ENCODE results near the gene ARHGEF38. TPM values are rescaled to one million over a fixed set of nuclear protein-coding genes. Genes with fewer than 3 reads are reported as not detected.
"Not testable (repeated sequence)": the region's sequence is repeated elsewhere in the genome, so short reads cannot be mapped to it uniquely, and the experiment has no call there.

The ARHGEF38 gene
- total RNA-seq, 1 experiment from 2014 or later = not detected

DNA sequence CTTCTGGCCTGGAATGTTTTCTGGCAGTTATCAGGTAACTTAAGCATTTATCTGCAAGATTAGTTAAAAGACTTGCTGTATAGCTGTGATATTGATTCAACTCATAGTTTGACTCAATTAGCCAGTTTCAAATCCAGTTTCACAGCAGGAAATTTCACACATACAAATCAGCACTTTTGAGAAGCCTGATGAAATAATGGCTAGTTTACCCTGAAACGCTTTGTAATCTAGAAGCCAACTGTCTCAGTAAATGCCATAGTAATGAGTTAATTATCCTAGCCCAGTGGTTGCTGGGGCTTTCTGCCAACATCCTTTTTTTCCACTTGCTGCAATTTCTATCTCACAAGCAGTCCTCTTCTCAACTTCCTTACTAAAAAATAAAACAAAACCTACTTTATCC lies 53.1 kb downstream of the ARHGEF38 start:
- peak; percentile 16 for DNase-seq (ENCODE audit: low spot score)

DNA sequence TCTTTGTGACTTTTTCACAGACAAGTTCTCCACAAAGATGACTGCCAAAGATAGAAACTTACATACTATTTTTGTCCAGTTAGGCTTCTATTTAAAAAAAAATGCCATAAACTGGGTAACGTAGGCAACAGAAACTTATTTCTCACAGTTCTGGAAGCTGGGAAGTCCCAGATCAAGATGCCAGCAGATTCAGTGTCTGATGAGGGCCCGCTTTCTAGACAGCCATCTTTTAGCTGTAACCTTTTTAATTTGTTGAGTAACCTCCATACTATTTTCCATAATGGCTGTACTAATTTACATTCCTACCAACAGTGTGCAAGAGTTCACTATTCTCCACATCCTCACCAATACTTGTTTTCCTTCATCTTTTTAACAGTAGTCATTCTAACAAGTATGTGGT lies 55.5 kb downstream of the ARHGEF38 start:
- no peak for DNase-seq (ENCODE audit: low spot score)

DNA sequence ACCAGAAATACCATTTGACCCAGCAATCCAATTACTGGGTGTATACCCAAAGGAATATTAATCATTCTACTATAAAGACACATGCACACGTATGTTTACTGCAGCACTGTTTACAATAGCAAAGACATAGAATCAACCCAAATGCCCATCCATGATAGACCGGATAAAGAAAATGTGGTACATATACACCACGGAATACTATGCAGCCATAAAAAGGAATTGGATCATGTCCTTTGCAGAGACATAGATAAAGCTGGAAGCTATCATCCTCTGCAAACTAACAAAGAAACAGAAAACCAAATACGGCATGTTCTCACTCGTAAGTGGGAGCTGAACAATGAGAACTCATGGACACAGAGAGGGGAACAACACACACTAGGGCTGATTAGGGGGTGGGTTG lies 57.4 kb downstream of the ARHGEF38 start:
- not testable (repeated sequence) for DNase-seq (ENCODE audit: low spot score)

DNA sequence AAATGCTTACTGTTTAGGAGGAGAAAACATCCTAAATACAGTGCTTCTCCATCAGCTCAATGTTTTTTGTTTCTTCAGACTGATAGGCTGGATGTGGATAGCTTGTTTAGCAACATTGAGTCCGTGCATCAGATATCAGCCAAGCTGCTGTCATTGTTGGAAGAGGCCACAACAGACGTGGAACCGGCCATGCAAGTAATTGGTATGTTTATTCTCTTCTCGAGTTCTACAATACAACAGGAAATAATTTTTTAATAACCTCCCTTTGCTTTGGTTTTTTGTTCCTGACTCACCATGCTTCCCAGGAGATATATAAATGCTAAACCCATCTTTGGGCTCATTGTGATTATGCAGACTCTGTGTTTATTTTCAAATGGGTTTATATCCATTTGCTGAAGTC lies 60.9 kb downstream of the ARHGEF38 start:
- no peak for DNase-seq (ENCODE audit: low spot score)

DNA sequence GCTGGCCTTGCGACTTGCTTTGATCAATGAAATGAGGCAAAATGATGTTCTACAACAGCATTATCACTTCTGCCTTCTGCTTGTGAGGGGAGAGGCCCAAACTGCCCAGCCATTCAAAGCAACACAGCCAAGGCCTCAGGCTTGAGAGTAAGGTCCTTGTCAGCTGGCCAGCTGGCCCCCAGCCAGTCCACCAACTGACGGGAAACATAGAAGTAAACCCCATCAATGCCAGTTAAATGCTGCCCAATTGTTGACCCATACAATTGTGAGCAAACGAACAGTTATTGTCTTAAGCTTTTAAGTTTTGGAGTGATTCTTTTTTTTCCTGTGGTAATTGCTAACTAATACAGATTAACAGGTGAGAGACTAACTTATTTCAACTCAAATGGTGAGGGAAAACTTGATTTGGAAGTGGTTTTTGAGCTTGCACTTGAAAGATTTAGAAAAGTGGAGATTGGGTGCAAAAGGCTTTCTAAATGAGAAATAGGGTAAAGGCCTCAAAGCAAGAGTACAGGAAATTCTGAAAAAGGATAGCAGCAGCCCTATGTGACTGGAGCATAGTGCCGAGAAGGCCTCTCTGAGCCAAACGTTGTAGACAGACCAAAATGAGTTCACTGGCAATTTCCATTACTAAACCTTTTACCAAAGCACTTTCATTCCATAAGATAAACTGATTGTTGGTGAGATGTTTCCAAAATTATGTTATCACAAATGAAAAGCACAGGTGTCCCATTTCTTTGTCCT lies 66.9 kb downstream of the ARHGEF38 start:
- peak; percentile 70 for DNase-seq (ENCODE audit: low spot score)

DNA sequence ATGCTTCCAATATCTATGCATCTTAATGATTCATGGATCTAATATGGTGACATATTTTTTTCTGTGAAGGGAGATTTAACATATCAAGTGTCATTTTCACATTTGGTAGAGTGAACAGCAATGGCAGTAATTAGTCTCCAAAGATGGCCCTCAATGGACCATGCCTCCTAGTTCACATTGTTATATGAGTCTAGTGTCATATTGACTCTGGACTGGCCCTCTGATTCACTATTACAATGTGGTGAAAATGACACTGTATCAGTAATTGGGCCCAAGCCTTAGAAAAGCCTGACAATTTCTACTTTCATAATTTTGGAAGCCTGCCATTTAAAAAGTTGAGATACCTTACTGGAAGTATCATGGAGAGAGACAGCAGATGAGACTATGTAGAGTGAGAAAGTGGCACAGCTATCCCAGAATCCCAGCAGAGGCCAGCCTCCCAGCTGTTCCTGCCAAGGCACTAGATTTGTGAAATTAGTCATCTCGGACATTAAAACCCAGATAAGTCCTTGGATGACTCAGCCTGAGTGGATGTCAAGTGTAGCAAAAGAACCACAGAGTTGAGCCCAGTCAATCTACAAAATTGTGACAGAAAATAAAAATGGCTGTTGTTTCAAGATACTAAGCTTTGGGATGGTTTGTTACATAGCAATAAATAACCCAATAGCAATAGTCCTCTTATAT lies 68.4 kb downstream of the ARHGEF38 start:
- peak; percentile 80 for DNase-seq (ENCODE audit: low spot score)

DNA sequence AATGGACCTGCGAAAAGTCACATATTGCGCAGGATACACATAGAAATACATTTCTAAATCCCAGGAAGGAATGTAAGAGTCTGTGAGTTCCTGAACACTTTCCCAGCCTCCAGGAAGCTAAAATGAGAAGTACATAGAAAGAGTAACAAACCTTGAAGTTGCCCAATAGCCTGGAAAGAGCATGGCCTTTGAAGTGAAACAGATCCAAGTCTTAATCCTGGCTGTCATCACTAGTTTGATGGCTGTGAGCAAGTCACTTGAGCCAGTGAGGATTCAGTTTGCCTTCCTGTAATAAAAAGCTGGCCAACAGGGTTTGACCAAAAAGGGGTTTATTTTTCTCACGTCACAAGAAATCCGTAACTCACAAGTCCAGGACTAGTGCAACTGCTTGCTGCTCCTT lies 69.8 kb downstream of the ARHGEF38 start:
- no peak for DNase-seq (ENCODE audit: low spot score)

DNA sequence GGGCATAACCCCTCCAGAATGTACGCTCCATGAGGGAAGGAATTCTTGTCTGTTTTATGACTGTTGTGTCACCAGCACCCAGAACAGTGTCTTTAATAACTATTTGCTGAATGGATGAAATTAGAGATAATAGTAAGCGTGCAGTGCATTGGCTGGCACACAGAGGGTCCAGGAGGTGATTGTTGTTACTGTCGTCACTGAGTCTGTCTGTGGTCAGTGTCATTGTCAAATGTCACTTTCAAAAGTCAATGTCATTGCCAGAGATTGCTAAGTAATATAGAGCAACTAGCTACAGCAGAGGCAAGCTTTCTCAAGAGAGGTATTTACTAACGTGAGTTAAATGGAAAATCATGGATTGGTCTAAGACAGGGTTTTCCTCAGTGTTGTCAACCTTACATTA lies 70.7 kb downstream of the ARHGEF38 start:
- DNase-seq (ENCODE audit: low spot score) = no peak

DNA sequence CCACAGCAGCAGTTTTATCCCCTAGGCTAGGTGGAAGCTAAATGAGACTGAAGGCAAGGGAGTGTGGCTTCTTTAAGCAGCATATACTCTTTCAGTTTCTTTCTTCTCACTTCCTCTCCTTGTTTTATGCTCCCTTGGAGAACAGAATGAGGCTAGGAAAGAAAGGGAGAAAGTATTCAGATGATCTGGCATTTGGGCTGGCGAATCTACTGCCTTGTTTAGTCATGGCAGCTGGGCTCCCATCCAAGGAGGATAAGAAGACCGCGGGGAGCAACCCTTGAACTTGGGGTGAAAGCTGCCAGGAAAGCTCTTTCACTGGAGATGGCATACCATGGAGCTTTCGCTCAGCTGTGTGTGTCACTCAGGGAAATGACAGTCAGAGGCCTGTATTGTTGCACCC lies 72.1 kb downstream of the ARHGEF38 start:
- peak; percentile 53 for DNase-seq (ENCODE audit: low spot score)

DNA sequence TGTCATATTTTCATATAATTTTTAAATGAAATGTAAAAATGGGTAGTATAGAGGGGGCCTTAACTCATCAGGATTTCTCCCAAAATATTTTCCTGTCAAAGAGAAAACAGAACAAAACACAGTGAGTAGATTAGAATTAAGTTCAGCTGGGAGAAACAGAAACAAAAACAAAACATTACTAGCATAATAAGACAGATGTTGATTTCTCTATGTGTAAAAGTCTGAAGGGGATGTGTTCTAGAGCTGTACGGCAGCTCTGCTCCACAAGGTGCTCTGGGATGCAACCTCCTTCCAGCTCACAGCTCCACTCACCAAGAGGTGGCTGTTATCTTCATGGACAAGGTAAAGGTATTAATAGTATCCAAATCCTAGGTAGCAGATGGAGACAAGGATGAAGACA lies 72.8 kb downstream of the ARHGEF38 start:
- no peak for DNase-seq (ENCODE audit: low spot score)

DNA sequence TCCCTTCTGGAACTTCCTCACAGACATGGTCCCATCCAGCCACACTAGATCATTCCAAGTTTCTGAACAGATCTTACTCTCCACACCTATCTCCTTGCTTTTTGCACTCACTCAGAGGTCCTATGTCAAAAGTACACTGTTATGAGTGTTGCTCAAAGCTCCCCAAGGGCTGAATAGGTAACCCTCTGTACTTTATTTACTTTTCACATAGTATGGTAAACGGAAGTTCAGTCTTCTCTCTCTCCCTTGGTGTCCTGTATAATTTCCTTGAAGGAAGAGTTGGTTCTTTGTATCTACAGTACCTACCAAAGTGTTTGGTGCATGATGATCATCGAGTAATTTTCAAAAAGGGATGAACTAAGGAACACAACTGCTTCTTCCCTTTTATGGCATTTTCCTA lies 74.4 kb downstream of the ARHGEF38 start:
- no peak for DNase-seq (ENCODE audit: low spot score)

DNA sequence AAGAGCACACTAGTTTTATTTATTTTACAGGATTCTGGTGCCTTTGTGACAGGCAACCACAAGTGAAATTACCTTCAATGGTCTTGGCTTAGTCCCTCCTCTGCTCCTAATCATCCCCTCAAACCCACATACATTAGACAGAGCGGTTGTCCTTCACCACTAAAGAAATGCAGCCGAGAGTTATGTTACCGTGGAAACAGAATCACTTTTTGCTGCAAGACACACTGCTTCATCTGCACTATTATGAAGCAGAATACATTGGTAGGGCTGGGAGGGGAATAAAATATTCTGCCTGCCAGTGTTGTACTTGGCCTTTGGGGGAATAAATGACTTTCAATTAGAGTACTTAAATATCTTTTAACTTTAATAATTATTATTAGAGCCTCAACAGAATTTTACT lies 75.2 kb downstream of the ARHGEF38 start:
- DNase-seq (ENCODE audit: low spot score) = no peak

DNA sequence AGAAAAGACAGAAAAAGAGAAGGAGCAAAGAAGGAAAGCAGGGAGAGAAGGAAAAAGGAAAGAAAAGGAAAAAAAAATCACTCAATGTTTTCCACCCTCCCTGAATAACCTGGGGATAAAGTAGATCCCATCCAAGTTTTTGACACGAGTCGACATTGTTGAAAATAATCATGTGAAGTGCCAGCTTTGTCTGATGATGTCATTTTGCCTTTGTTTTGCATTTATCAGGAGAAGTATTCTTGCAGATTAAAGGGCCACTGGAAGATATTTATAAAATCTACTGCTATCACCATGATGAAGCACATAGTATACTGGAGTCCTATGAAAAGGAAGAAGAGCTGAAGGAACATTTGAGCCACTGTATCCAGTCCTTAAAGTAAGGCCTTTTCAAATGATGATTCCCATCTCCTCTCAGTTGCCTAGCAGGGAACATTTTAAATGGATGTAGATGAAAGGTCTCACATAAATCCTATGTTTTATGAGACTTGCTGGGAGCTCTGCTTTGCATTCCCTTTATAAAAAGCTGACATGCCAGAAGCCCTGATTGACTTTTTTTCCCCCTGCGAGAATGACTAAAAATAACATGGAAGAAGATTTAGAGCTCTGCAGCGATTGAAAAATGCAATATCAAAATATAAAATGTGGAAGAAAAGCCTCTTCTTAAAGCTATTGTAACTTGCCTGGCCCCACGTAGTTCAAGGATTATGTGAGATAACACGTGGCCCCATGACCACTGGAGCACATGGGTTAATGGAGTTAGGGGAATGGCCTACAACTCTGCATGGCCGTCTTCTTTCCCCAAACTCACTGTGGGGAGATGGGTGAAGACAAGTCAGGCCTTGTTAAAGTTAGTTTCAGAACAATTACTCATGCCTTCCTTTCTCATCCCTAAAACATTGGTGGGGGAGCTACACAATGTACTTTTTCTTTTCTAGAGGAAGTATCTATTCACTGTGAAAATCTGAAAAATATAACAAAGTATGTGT lies 78.5 kb downstream of the ARHGEF38 start:
- DNase-seq (ENCODE audit: low spot score) = no peak

DNA sequence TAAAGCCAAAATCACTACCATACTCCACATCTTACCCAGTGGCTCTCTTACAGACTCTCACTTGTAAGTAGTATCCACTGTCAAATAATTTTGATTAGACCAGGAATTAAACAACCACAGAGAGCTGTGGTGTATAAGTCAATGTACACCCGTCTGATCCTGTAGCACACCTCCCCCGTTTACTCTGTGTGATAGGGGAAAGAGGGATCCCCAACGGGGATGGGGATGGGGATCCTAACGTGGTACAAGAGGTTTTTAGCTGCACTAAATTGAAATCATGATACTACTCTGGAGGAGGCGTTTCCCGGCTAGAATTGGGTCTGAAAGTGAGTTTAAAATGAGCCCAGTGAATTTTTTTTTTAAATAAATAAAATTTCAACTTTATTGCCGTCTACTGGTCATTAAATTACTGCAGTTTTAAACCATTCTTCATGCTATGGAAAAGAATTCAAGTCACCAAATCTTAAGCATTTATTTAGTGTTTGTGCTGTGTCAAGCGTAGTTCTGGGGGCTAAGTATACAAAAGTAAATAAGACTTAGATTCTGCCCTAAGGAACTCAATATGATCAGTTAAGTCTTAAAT lies 79.5 kb downstream of the ARHGEF38 start:
- DNase-seq (ENCODE audit: low spot score) = no peak

DNA sequence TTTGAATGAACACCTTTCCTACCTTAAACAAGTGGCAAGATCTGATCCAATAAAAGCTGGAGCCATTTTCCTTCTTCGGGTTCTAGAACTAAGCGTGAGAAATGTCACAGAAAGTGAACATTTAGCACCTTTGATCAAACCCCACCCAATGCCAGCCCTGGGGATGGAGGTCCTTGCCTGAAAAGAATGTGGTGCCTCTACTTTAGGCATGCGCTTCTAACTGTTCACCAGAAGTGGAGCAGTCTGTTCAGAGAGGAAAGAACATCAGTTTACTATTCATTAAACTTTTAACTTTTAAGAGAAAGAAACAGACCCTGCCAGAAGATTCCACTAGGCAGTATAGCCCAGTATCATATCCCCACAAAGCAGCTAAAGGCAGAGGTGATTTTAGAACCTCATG lies 80.2 kb downstream of the ARHGEF38 start:
- DNase-seq (ENCODE audit: low spot score) = no peak

DNA sequence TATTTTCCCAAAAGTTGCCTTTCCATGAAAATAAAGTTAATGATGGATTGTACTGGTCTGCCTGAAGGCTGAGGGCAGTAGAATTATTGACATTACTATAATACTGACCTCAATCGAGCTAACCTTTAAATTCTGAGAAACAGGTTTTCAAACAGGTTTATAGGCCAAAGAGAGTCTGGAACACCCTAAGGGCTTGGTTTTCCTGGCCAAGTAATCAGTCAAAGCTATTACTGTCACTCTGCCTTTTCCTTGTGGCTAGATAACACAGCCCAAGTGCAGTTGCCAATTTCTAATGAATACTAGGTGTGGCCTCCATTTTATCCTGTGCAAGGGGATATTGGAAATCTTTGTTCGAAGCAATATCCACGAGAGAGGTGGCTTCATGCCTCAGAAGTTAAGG lies 80.8 kb downstream of the ARHGEF38 start:
- DNase-seq (ENCODE audit: low spot score) = no peak

DNA sequence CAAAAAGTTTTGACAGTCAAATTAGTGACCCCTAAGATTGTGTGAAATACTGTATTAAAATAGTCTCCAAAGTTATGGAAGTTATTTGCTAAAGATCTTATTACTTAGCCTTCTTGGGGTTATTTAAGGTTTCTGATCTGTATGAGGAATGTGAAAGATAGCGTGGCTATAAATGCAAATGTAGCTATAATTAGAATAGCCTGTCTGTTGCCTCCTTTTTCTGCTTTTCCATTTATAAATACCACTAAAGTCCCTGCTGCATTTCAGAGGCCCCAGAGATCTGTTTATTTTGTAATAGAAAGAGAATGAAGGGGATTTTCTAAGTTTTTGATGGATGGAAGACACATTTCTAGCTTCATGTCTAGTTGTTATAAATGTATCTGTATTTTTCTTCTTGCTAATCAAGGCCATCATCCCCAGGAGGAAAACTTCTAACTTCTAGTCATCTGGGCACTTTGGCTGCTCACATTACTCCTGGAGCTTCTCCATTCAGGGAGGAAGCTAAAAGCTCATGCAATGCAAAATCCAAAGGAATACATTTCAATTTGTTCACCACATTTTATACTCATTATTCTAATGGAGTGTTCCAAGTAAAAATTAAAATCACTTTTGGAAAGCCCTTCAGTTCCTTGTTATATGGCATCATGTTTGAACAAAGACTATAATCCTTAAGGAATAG lies 82.1 kb downstream of the ARHGEF38 start:
- no peak for DNase-seq (ENCODE audit: low spot score)

DNA sequence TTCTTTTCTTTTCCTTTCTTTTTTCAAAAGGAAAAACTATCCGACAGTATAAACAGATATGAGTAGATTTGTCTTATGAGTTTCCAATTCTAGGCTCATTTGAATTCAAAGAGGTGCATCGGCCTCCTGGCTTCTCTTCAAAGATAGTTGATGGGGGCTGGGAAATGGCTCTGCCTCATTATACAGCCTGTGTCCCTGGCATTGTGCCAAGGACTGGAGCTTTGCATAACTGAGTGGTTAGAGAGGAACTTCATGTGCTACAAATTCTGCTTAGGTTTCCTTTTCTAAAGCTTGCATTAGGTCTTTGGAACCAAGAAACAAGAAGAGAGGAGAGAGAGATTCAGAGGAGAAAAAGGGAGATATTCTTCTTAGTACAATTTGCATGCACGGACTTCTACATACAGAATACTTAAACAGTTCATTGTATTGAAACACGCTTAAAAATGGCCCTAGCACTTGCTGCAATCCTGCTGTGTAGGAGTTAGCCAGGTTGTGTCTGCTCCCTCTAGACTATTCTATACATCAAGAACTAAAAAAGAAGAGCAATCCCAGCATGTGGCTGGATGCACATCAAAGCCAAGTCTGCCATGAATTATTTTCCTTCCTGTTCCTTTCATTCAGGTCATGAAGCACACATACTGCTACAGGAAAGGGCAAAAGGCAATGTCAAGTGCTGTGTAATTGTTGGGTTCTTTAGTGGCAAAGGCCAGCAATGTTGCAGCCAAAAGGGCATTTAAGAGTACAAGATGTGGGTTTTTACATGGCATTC lies 85.2 kb downstream of the ARHGEF38 start:
- no peak for DNase-seq (ENCODE audit: low spot score)

DNA sequence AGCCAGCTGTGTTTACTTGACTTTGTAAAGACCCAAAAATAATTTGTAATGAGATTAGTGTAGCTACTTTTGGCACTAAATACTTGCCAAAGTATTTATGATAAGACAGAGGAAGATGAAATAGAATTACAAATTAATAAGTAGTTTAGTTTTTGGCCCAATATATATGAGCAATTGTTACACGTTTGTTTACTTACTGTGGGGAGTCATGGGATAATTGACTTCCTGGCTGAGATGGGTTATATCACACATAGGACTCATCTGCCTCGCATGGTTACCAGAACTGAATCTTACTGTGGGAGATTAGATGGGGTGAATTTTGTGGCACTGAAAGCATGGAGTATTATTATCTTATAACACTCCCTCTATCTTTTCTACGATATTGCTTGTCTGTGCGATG lies 89.4 kb downstream of the ARHGEF38 start:
- no peak for DNase-seq (ENCODE audit: low spot score)

DNA sequence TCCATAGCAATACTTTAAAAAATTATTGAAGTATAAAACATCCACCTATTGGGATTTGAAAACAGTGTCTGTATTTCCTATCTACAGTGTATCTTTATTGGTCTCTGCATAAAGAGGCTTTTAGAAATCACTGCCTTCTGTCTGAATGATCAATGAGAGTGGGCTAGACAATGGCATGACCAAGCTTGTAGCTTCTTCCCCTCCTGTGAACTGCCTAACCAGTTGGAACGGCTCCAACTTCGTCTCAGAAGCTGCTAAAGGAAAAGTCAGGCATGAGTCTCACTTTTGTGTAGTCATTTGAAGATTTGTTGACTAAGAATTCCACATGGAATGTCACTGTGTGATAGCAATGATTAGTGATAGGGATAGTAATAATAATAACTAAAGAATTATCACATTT lies 91.8 kb downstream of the ARHGEF38 start:
- DNase-seq (ENCODE audit: low spot score) = no peak

DNA sequence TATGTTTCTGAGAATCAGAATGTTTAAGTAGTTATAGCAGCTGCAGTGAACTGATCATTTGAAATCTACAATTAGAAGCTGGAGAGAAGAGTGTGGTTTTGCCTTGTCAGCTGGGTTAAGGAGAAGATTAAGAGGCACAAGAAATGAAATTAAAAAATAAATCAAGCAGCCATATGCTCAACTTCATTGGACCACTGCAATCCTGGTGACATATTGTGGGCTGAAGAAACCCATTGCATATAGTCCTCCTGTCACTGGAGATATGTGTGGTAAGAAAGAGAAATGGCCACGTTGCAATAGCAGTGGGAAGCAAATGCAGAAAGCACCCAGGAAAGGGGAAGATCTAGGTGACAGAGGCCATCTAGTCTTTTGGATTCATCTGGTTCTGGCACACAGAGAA lies 93.0 kb downstream of the ARHGEF38 start:
- no peak for DNase-seq (ENCODE audit: low spot score)
